Stimulated activated CD4-positive, alpha-beta T cell treated with anti-CD3 and anti-CD28 coated beads, Interleukin-12 subunit alpha, Interleukin-12 subunit beta, amount 100 ng/mL, for 4 hours (primary cell): Measurements from ENCODE around the gene DDAH1.
"Not testable (repeated sequence)": the region's sequence is repeated elsewhere in the genome, so short reads cannot be mapped to it uniquely, and the experiment has no call there.

Source experiments
- DNase-seq: peaks from one replicate; pipeline ENCODE4 v3.0.0-alpha.2; 2020

The DDAH1 gene

DNA sequence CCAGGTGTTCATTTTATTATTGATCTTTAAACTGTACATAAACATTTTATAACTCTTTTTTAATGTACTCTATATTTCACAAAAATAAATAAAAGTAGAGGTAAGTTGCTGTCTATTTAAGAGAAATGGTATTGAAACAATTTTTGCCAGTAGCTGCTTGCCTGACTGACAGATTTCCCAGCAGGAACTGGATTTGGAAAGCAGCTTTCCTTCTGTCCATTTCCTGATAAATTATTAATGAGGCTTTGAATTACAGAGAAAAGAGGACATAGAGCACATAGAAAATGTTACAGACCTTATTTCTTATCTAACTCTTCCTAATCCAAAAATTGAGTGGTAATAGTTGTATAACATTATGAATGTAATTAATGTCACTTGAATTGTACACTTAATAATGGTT lies 108.8 kb downstream of the DDAH1 start:
- DNase-seq, result no peak

DNA sequence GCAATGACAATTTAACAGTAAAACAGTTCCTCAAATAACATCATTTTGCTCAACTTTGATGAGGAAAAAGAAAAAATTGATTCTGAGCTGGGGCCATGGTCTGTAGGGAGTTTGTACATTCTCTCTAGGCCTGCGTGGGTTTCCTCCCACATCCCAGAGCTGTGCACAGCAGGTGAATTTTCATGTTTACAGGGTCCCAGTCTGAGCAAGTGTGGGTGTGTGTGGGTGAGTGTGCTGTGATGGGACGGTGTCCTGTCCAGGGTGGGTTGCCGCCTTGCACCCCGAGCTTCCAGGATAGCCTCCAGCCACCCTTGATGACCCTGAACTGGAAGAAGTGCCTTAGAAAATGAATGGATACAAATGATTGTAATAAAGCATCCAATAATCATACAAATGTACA lies 112.9 kb downstream of the DDAH1 start:
- DNase-seq, result no peak

DNA sequence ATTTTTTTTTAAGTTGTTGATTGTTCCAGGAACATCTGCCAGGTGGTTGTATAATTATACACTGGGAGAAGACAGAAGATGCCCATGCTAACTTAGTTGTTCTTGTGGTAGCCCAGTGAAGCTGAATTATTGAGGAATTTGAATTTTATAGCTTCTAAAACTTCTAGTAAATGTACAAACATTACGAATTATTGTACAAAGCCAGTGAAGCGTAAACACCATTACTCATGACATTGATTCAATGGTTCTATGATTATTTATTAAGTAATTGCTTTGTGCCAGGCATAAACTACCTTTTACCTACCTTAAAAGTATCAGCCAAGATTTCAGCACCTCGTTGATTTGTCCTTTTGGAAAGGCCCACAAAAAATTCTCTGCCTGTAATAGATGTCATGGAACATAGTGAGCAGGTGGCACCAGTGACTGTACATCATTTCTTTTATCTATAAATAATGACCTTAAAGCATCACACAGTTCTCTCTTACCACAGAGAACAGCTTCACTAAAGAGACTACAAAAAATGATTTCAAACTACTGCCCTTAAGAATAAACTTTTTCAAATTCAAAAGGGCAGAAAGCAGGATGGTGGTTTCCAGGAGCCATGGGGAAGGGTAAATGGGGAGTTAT lies 113.6 kb downstream of the DDAH1 start:
- no peak for DNase-seq

DNA sequence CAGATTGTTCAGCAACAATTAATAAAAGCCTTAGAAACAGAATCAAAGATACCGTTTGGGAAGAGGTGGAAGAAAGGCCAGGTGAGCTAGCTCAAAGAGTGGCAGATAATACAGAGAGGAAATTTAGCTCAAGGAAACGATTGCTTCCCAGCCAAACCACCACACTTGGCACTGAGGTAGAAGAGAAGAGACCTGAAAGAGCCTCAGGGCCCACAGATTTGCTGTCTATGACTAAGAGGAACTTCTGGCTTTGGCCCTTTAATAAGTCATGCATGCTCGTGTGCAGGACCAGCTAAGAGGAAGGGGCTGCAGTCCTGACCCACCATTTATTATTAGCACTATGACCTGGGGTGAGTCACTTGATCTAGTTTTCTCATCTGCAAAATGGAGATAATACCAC lies 115.7 kb downstream of the DDAH1 start:
- no peak for DNase-seq

DNA sequence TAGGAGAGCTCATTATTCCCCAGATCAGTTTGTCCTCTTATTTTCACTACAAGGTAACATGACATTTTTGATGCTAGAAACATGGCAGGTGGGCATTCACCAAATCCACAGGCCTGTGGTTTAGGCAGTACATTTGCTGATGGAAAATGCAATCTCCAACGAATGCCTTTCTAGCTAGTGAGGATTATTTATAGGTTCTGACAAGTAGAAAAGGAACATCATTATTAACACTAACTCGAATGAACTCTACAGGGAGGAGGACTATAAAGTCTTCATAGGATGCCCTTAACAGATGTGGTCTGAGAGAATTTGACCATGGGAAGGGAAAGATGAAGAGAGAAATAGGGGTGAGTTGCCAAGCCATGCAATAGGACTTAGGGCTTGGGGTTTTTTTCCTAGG lies 117.1 kb downstream of the DDAH1 start:
- no peak for DNase-seq

DNA sequence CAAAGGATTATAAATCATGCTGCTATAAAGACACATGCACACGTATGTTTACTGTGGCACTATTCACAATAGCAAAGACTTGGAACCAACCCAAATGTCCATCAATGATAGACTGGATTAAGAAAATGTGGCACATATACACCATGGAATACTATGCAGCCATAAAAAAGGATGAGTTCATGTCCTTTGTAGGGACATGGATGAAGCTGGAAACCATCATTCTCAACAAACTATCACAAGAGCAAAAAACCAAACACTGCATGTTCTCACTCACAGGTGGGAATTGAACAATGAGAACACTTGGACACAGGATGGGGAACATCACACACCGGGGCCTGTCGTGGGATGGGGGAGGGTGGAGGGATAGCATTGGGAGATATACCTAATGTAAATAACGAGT lies 117.7 kb downstream of the DDAH1 start:
- DNase-seq, result not testable (repeated sequence)

DNA sequence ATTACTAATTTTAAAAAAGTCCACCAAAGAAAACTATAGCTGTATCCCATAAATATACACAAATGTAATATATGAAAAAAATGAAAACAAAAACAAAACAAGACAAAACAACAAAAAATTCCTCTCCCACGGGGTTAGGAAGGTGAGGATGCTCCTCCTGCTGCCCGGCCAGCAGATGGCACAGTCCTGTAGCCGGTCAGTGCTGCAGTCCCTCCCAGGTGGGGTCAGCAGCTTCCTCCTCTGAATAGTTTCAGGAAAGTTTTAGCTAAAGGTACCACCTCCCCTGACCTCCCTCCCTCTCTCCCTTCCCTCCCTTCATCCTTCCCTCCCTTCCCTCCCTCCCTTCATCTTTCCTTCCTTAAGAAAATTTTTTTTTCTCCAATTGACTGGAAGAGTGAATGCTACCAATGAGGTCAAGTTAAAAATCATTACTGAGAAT lies 120.7 kb downstream of the DDAH1 start:
- DNase-seq, result no peak

DNA sequence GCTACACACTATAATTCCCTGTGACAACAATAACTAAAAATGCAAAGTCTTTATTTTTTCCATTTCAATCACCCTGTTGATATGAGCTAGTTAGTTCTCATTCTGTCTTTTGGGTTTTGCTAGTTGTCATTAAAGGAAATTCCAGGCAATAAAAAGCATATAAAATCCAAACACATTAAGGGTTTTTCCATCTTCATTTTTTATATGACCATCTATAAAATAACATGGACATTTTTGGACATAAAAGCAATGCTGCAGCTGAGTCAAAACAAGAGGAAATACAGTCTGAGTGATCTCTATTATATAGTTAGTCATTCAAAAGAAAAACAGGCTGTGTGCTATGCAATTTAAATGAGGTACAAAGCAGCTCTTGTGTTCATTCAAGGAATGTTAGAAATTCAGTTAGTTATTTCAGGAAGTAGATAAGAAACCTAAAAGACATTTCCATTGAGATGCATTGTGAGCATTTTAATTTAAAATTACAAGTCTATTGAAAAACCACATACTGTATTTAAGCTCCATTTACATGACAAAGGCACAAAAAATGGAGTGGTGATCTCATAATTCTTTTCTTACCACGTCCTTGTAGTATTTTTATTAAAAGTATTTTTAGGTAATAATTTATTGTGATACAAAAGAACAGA lies 121.2 kb downstream of the DDAH1 start:
- DNase-seq, result no peak

DNA sequence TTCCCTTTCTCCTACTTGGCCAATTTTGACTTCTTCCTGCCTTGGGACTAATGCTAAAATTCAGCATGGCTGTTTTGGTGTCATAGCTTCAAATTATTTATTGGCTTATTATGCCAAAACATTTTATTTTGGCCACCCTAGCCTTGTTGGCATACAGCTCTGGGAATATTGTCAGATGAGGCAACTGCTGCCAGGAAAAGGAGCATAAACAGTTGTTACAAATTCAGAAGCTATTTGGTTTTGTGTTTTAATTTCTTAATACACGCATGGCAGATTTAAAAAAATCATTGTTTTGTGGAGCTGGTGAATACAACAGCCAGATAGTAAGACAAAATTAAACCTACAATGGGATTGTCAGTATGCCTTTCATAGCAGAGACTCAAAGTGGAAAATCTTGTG lies 121.7 kb downstream of the DDAH1 start:
- no peak for DNase-seq

DNA sequence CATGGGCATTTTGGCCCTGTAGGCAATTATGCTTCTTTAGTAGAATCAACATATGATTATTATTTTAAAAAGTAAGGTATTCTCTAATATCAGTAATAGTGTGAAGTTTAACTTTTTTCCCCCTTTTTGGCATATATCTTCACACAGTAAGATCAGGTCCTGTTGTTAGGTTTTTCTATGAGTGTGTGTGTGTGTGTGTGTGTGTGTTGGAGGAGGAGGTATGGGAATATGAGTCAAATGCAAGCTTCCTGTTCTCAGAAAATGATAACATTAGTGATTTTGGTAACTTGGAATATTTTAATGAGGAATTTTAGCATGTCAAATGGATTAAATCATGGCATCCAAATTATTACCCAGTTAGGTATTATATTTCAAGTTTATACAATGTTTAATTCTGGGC lies 122.8 kb downstream of the DDAH1 start:
- DNase-seq, result no peak

DNA sequence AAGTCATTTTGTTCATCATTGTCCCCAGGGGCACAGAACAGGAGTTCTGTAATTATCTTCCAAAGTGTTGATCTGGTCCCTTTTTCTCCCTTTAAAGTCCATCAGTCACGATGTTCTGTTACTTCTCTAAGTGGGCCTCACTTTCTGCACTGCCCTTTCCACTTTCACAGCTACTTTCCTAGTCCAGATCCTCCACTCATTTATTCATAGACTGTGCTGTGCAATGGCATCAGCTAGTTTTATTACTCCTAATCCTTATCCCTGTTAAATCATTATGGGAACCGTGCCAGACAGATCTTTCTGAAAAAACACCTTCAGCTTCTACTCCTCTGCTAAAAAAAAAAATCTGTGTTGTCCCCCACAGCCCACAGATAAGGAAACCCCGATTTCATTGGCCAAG lies 124.5 kb downstream of the DDAH1 start:
- no peak for DNase-seq

DNA sequence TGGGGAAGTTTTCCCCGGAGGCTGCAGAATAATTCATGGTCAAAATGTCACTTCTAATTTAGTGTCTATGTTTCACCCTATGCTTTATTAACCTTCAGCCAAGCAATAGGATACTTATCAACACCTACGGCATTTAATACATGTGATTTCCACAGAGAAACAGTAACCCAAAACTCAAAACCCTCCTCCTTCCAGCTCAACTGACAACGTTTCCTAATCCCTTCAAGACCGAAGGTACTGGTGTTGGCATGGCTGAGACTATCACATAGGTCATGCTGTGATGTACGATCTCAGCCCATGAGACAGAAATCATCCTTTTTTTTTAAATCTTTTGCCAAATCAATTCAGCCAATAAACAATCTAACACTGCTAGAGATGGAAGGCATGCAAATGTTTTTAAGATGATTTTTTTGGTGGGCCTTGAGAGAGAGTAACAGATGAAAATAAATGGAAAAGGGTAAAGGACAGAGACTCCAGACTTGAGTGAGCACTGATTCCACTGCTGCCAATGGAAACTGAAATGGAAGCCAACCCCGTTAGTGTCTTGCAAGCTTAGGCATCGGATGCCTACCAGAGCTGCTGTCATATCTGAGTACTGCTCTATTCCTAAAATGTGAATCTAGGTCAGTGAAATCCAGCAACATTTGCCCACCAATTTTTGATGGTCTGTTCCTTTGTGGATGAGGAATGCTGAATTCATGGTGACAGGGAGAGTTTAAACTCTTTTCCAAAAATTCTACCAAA lies 125.1 kb downstream of the DDAH1 start:
- no peak for DNase-seq

DNA sequence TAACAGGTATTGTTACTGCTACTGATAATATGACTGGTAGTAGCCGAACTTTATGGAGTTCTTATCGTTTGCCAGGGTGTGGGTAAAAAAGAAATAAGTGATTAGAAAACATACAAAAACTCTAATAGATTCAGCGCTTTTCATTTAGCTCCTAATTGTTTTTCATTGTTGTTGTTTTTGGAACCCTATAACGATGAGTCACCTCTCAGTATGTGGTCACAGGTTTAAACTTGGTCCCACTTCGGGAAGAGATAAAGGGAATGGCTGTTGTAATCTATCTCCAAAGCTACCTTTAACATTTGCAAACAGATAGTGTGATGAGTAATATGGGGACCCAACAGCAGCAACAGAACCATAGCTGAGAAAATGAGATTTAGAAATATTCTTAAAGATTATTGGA lies 125.9 kb downstream of the DDAH1 start:
- DNase-seq, result no peak

DNA sequence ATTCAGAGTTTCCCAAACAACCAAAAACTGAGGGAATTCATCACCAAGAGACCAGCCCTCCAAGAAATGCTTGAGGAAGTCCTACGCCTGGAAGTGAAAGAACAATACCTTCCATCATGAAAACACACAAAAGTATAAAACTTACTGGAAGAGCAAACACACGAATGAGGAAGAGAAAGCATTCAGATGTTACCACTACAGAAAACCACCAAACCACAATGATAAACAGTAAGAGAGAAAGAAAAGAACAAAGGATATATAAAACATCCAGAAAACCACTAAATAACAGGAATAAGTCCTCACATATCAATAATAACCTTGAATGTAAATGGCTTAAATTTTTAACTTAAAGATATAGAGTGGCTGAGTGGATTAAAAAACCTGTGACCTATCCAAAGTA lies 130.0 kb downstream of the DDAH1 start:
- no peak for DNase-seq

DNA sequence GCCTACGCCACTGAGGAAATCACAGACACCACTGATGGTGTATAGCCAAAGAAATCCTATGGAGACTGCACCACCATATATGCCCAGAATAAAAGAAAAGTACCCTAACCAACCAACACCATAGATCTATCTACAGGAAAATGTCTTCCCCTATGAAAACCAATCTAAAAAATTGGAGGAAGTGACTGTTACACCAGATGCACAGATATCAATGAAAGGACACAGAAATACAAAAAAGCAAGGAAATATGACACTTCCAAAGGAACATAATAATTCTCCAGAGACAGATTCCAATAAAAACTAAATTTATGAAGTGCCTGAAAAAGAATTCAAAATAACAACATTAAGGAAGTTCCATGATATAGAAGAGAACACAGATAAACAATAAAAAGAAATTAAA lies 131.8 kb downstream of the DDAH1 start:
- DNase-seq, result no peak

DNA sequence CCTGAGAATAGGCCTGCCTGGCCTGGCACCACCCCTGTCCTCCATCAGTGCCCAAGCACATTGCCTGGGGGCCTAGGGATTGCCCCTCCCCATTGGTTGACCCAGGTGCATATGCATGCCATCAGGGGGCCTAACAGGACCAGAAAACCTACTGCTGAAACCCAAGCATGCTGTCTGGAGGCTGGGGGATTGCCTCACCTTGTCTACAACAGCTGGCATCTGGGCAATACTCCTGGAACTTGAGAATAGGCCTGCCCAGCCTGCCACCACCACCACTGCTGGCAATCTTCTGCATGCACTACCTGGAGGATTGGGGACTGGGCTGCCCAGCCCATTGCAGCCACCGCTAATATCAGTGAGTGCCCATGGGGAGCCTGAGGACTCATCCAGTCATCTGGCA lies 132.4 kb downstream of the DDAH1 start:
- DNase-seq, result no peak

DNA sequence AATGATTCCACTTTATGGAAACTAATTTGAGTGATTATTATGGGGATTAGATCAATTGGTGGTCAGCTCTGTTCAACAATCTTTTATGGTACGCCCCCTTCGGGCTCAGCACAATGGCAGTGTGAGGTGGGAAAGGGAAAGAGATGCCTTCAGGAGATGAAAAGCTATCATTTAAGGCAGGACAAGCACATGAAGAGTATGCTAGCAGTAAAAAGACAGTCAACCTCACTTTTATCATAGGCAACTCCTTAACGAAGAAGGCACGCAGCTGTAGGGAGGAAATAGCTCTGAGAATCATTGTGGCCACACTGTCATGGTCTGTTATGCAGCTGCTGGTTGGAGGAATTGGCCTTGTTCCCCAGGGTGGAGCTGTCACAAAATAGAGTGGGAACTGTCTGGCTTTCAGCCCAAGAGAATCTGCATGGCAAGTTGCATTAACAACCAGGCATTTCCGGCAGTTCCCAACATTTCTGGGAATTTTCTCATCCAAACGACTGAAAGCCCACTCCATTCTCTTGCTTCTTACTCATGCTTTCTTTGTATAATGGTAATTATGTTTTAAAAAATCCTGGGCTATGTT lies 134.2 kb downstream of the DDAH1 start:
- no peak for DNase-seq

DNA sequence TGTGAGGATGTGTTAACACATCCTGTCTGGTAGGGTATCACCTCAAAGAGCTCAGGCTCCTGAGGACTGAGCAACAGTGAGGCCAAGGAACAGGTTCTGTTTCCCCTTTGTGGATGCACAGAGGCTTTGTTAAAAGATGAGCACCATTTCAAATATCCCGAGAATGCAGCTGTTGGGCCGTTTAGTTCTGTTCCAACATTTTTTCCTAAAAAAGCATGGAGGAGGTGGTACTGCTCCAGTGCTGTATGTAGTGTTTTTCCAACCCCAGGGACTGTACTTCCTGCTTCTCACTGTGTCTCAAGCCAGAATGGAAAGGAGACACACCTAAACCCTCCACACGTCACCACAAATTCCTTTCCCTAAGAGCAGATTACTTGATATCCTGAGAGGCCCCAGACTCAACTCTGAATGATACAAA lies 134.7 kb downstream of the DDAH1 start:
- DNase-seq, result no peak

DNA sequence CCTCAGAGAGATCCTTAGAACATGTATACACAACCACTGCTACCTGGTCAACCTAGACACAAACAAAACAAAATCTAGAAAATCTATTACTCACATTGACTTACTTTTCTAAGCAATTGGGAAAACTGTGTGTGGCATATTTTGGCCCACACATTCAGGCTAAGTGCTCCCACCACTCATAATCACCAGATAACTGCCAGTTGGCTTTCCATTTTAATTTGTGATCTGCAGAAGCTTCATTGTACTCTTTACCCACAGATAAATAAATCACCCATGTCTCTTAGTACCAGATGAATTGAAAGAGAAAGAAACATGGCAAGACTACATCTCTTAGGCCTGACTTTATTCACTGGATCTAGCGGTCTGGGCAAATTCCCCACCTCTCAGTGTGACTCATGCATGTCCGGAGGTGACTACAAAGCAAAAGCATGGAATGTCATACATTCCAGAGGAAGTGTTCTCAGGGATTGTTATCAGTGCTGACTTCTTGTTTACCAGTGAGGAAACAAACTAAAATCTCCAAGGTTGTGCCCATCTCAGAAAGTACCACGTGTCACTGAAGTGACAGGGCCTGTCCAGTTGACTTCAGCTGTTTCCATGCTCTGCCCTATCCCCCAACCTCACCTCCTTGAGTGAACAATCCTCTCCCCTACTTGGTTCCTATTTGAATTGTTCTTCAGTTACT lies 136.1 kb downstream of the DDAH1 start:
- no peak for DNase-seq

DNA sequence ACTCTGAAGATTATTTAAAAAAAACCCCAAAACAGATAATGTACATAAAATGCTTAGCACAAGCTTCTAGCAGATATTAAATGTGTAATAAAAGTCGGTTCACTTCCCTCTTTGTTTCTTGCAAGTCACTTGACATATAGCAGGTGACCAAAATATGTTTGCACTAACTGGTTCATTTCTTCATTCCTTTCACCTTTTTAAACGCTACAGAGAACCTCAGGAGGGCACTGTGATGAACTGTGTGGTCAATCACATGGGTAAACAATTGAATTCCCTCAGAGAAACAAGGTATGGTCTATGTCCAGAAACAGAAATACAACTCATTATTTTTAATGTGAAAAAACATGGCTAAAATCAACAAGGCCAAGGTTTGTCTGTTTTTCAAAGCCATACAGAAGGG lies 137.2 kb downstream of the DDAH1 start:
- no peak for DNase-seq

DNA sequence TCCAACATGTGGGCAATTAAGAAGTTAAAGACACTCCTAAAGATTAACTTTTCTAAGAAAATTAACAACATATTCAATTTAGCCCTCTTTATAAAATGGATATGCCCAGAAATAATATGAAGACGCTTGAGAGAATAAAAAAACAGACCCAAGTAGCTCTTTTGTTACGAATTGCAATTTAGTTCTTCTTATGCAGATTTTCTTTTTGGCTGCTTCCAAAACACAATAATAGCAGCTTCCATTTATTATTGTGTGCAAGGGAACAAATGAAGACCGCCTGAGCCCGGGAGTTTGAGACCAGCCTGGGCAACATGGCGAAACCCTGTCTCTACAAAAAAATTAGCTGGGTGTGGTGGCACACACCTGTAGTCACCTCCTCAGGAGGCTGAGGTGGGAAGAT lies 138.1 kb downstream of the DDAH1 start:
- no peak for DNase-seq

DNA sequence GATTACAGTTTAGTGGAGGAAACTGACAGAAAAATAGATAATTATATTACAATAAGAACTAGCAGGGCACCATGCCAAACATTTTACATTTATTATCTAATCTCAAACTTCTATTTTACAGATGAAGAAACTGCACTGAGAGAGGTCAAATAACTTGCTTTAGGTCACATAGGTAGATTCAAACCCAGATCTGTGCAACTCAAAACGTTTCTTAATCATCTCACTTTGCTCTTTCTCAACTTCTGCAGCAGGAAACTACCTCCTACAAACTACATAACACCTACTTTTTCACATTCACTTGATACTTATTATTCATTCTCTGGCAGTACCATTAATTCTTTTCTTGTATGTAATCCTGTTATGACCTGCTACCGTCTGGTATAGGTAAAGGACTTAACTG lies 138.6 kb downstream of the DDAH1 start:
- no peak for DNase-seq

DNA sequence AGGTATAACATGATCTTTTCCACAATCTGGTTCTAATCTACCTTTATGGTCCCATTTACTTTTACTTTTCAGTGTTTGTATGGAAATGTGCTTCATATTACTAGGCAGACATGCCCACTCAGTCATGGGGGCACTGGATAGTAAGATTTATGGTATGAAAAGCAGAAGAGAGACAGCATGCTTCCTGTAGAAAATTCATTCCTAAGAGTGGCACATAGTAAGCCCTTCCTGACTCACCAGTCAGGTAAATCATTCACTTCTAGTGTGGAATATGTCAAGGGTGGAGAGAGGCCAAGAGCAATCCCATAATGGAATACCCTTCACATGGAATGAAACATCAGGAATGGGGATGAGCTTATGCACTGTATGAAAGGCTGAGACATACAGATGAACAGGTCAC lies 139.0 kb downstream of the DDAH1 start:
- no peak for DNase-seq

DNA sequence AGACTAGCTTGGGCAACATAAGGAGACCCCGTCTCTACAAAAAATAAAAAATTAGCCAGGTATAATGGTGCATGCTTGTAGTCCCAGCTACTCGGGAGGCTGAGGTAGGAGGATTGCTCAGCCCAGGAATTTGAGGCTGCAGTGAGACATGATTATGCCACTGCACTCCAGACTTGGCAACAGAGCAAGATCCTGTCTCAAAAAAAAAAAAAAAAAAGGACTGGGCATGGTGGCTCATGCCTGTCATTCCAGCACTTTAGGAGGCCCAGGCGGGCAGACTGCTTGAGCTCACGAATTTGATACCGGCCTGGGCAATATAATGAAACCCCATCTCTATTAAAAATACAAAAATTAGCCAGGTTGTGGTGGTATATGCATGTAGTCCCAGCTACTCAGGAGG lies 141.2 kb downstream of the DDAH1 start:
- DNase-seq, result no peak
